T-helper 2 cell treated with Interferon-gamma antibody and Interleukin-4, amounts not matched to agents 5 μg/mL and 100 μg/mL, for 36 hours (primary cell): ENCODE data around the gene GGA1.
"Not testable (repeated sequence)": the region's sequence is repeated elsewhere in the genome, so short reads cannot be mapped to it uniquely, and the experiment has no call there.

Experiments
- DNase-seq: peaks from one replicate; pipeline ENCODE4 v3.0.0; 2021; ENCODE audit warnings: low spot score
- H3K27ac Mint-ChIP-seq: one replicate; pipeline ENCODE4 v1.8.0; 2021; ENCODE audit warnings: mild to moderate bottlenecking, mixed read lengths
- H3K27me3 Mint-ChIP-seq: one replicate; pipeline ENCODE4 v1.8.0; 2021; ENCODE audit warnings: low read depth, mixed read lengths
- H3K36me3 Mint-ChIP-seq: one replicate; pipeline ENCODE4 v1.8.0; 2021; ENCODE audit warnings: low read depth, mixed read lengths
- H3K4me1 Mint-ChIP-seq: one replicate; pipeline ENCODE4 v1.8.0; 2021; ENCODE audit warnings: low read depth, mixed read lengths
- H3K4me3 Mint-ChIP-seq: one replicate; pipeline ENCODE4 v1.8.0; 2022; ENCODE audit warnings: mild to moderate bottlenecking, moderate library complexity, mixed read lengths
- H3K9me3 Mint-ChIP-seq: one replicate; pipeline ENCODE4 v1.8.0; 2021; ENCODE audit warnings: mixed read lengths

Gene GGA1

GRCh38 chr22:37588546-37589215, 20.0 kb upstream of the GGA1 start:
- no peak for DNase-seq
- no peaks in the 10 kb centered on the region for H3K9me3 Mint-ChIP-seq
- no peaks in the 10 kb centered on the region for H3K36me3 Mint-ChIP-seq
- H3K27me3 Mint-ChIP-seq = peaks cover 6% of the 10 kb centered on the region
- no peak overlapping the region for H3K27ac Mint-ChIP-seq
- H3K4me1 Mint-ChIP-seq = peaks cover 10% of the 10 kb centered on the region
- no peak overlapping the region for H3K4me3 Mint-ChIP-seq

- H3K4me3 Mint-ChIP-seq = no peak overlapping the region
- DNase-seq = no peak
- H3K27ac Mint-ChIP-seq = no peak overlapping the region
- peaks cover 10% of the 10 kb centered on the region for H3K4me1 Mint-ChIP-seq
- H3K36me3 Mint-ChIP-seq = no peaks in the 10 kb centered on the region
- peaks cover 7% of the 10 kb centered on the region for H3K27me3 Mint-ChIP-seq
- H3K9me3 Mint-ChIP-seq = no peaks in the 10 kb centered on the region
Measured at GRCh38 chr22:37589636-37590035, 19.0 kb upstream of the GGA1 start.

DNA sequence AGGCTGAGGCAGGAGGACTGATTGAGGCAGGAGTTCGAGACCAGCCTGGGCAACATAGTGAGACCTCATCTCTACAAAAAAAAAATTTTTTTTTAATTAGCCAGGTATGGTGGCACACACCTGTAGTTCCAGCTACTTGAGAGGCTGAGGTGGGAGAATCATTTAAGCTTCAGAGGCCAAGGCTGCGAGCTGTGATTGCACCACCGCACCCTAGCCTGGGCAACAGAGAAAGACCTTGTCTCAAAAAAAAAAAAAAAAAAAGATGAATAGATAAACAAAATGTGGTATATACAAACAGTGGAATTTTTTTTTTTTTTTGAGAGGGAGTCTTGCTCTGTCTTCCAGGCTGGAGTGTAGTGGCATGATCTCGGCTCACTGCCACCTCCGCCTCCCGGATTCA, 17.6 kb upstream of the GGA1 start:
- H3K4me3 Mint-ChIP-seq, H3K9me3 Mint-ChIP-seq, H3K4me1 Mint-ChIP-seq, H3K27ac Mint-ChIP-seq, DNase-seq, H3K27me3 Mint-ChIP-seq, H3K36me3 Mint-ChIP-seq: not testable (repeated sequence)

- DNase-seq = no peak
- Mint-ChIP-seq H3K4me1 (peaks cover 10% of the 10 kb centered on the region), H3K27ac (no peak overlapping the region), H3K9me3 (no peaks in the 10 kb centered on the region), H3K36me3 (no peaks in the 10 kb centered on the region), H3K4me3 (peak overlapping the region; percentile 69), H3K27me3 (peaks cover 5% of the 10 kb centered on the region)
Measured at GRCh38 chr22:37591823-37592404, 16.7 kb upstream of the GGA1 start.

- H3K36me3 Mint-ChIP-seq = no peaks in the 10 kb centered on the region
- no peak overlapping the region for H3K27ac Mint-ChIP-seq
- H3K4me1 Mint-ChIP-seq = peaks cover 10% of the 10 kb centered on the region
- no peaks in the 10 kb centered on the region for H3K9me3 Mint-ChIP-seq
- H3K4me3 Mint-ChIP-seq = no peak overlapping the region
- no peak for DNase-seq
- peaks cover 2% of the 10 kb centered on the region for H3K27me3 Mint-ChIP-seq
Measured at GRCh38 chr22:37594237-37594636, 14.4 kb upstream of the GGA1 start.

- Mint-ChIP-seq H3K27ac (no peak overlapping the region), H3K36me3 (no peaks in the 10 kb centered on the region), H3K4me3 (no peak overlapping the region), H3K4me1 (peaks cover 3% of the 10 kb centered on the region), H3K27me3 (peaks cover 7% of the 10 kb centered on the region), H3K9me3 (no peaks in the 10 kb centered on the region)
- DNase-seq = no peak
Measured at GRCh38 chr22:37599153-37599552, 9.5 kb upstream of the GGA1 start.

DNA sequence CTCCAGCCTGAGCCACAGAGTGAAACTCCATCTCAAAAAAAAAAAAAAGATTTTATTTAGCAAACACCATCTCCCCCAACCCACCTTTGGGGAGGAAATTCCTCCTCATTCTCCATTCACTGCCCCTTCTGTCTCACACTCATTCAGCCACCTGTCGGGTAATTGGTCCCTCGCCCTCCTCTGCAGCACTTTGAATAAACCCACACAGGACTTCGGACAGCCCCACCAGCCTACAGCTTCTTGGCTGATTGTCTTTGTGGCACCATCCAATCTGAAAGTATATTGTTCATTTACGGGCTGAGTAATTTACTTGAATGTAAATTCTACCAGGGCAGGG, 7.5 kb upstream of the GGA1 start:
- peaks cover 7% of the 10 kb centered on the region for H3K27me3 Mint-ChIP-seq
- no peak overlapping the region for H3K27ac Mint-ChIP-seq
- H3K4me1 Mint-ChIP-seq = peaks cover 17% of the 10 kb centered on the region
- no peak for DNase-seq
- no peaks in the 10 kb centered on the region for H3K9me3 Mint-ChIP-seq
- no peaks in the 10 kb centered on the region for H3K36me3 Mint-ChIP-seq
- no peak overlapping the region for H3K4me3 Mint-ChIP-seq

- Mint-ChIP-seq H3K4me1 (peaks cover 17% of the 10 kb centered on the region), H3K27ac (no peak overlapping the region), H3K9me3 (no peaks in the 10 kb centered on the region), H3K27me3 (peaks cover 7% of the 10 kb centered on the region), H3K36me3 (no peaks in the 10 kb centered on the region), H3K4me3 (no peak overlapping the region)
- no peak for DNase-seq
Measured at GRCh38 chr22:37601540-37602442, 6.8 kb upstream of the GGA1 start.

GRCh38 chr22:37602546-37603277, 5.9 kb upstream of the GGA1 start:
- not testable (repeated sequence) for H3K9me3 Mint-ChIP-seq, H3K36me3 Mint-ChIP-seq, DNase-seq, H3K27ac Mint-ChIP-seq, H3K4me3 Mint-ChIP-seq, H3K27me3 Mint-ChIP-seq
- H3K4me1 Mint-ChIP-seq = peaks cover 22% of the 10 kb centered on the region

GRCh38 chr22:37604074-37604473, 4.6 kb upstream of the GGA1 start:
- DNase-seq = no peak
- H3K36me3 Mint-ChIP-seq = no peaks in the 10 kb centered on the region
- H3K27me3 Mint-ChIP-seq = peaks cover 7% of the 10 kb centered on the region
- H3K4me3 Mint-ChIP-seq = no peak overlapping the region
- H3K27ac Mint-ChIP-seq = no peak overlapping the region
- peaks cover 28% of the 10 kb centered on the region for H3K4me1 Mint-ChIP-seq
- H3K9me3 Mint-ChIP-seq = no peaks in the 10 kb centered on the region

GRCh38 chr22:37604875-37605274, 3.8 kb upstream of the GGA1 start:
- peak overlapping the region; percentile 59 for H3K4me3 Mint-ChIP-seq
- peaks cover 7% of the 10 kb centered on the region for H3K27me3 Mint-ChIP-seq
- DNase-seq = peak; percentile 46
- H3K9me3 Mint-ChIP-seq = no peaks in the 10 kb centered on the region
- peak overlapping the region; percentile 77 for H3K27ac Mint-ChIP-seq
- peaks cover 33% of the 10 kb centered on the region for H3K4me1 Mint-ChIP-seq
- no peaks in the 10 kb centered on the region for H3K36me3 Mint-ChIP-seq

DNA sequence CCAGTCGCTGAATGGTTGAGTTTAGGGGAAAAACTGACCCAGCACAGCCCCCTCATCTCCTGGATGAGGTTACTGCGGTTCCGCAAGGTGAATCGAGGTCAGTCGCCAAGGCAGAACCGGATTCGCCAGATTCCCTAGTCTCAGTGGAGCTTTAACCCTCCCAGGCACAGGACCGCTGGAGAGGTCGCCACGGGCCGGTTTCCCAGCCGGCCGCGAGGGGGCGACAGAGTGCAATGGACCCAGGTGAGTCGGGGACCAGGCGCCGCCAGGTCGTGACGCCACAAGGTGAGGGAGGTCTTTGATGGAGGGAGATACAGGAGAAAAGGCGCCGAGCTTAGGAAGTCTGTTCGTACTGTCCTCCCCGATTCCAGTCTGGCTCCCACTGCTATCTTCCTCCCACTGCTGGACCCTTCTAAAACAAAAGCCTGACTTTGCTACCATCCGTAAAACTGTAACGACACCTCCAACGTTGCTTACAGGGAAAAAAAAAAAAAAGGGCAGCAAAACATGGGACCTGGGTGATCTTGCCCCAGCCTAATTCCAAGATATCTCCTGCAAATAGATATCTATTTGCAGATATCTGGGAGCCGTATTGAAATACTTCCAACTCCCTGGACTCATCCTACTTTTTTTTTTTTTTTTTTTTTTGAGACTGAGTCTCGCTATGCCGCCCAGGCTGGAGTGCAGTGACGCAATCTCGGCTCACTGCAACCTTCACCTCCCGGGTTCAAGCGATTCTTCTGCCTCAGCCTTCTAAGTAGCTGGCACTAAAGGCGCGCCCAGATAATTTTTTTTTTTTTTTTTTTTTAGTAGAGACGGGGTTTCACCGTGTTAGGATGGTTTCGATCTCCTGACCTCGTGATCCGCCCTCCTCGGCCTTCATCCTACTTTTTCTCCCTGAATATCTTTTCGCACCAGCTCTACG, 1.4 kb upstream of the GGA1 start:
- peak; percentile 87 for DNase-seq
- Mint-ChIP-seq H3K4me1 (peaks cover 39% of the 10 kb centered on the region), H3K9me3 (no peaks in the 10 kb centered on the region), H3K4me3 (peak overlapping the region; percentile 82), H3K36me3 (no peaks in the 10 kb centered on the region), H3K27ac (peak overlapping the region; percentile 98), H3K27me3 (peaks cover 7% of the 10 kb centered on the region)

- no peaks in the 10 kb centered on the region for H3K9me3 Mint-ChIP-seq
- H3K27ac Mint-ChIP-seq = peak overlapping the region; percentile 98
- no peak for DNase-seq
- H3K27me3 Mint-ChIP-seq = peaks cover 2% of the 10 kb centered on the region
- no peaks in the 10 kb centered on the region for H3K36me3 Mint-ChIP-seq
- H3K4me1 Mint-ChIP-seq = peaks cover 39% of the 10 kb centered on the region
- peak overlapping the region; percentile 82 for H3K4me3 Mint-ChIP-seq
Measured at GRCh38 chr22:37607935-37608476, 628 bp upstream of the GGA1 start.
